Measurements from ENCODE around the gene THRB.

THRB gene

DNA sequence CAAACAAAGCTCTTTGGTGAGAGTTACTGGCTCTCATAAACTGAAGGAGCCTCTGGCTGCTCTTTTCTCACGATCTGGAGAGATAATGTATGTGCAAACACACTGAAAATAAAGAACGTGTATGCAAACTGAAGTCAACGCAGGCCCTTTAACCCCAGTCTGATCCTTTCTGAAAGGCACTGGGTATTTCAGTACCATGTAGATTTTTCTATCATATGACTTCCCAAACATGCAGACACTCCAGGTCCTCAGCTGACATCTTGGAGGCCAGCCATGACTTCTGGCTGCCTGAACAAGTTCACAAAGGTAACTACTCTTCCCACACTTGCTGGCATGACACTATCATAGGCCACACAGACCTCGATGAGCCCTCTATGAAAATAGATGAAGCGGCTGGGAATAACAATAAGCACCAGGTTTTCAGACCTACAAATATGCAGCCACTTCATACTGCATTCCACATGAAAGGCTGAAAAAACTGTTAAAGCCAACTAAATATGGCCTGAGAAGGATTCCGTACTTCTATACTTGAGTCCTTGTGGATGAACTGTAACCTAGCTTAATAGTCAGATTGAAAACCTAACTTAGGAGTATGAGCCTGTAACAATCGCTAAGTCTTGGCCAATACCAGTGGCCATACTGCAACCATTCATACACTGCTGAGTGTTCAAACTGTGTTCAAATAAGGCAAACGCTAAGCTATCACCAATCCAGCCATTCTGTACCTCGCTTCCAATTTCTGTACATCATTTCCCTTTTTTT lies 121.3 kb downstream of the THRB start:
- Mint-ChIP-seq H3K4me1 (ENCODE audit: low read depth) (peaks cover 5% of the 10 kb centered on the region), H3K9me3 (no peaks in the 10 kb centered on the region), H3K27ac (no peak overlapping the region), H3K27me3 (no peaks in the 10 kb centered on the region), H3K36me3 (ENCODE audit: low read depth) (no peaks in the 10 kb centered on the region), H3K4me3 (no peak overlapping the region)
- intact Hi-C loops (cut with micrococcal nuclease): no loop called here

GRCh38 chr3:24372559-24373197 lies 122.0 kb downstream of the THRB start:
- intact Hi-C loops (cut with micrococcal nuclease): no loop called here

GRCh38 chr3:24370352-24371090 lies 124.1 kb downstream of the THRB start:
- Mint-ChIP-seq H3K4me3 (no peak overlapping the region), H3K36me3 (ENCODE audit: low read depth) (no peaks in the 10 kb centered on the region), H3K27ac (no peak overlapping the region), H3K27me3 (no peaks in the 10 kb centered on the region), H3K9me3 (no peaks in the 10 kb centered on the region), H3K4me1 (ENCODE audit: low read depth) (no peaks in the 10 kb centered on the region)
- intact Hi-C loops (cut with micrococcal nuclease): no loop called here

More at GRCh38 chr3:24372559-24373197, 122.0 kb downstream of the THRB start:
- Mint-ChIP-seq H3K4me1 (ENCODE audit: low read depth) (peaks cover 5% of the 10 kb centered on the region), H3K9me3 (no peaks in the 10 kb centered on the region), H3K27ac (no peak overlapping the region), H3K4me3 (no peak overlapping the region), H3K27me3 (no peaks in the 10 kb centered on the region), H3K36me3 (ENCODE audit: low read depth) (no peaks in the 10 kb centered on the region)

GRCh38 chr3:24368605-24369004 lies 126.0 kb downstream of the THRB start:
- H3K4me3 Mint-ChIP-seq: no peak overlapping the region
- intact Hi-C loops (cut with micrococcal nuclease): no loop called here
- H3K27ac Mint-ChIP-seq: no peak overlapping the region
- H3K36me3 Mint-ChIP-seq (ENCODE audit: low read depth): no peaks in the 10 kb centered on the region
- no peaks in the 10 kb centered on the region for H3K4me1 Mint-ChIP-seq (ENCODE audit: low read depth)
- H3K9me3 Mint-ChIP-seq: no peaks in the 10 kb centered on the region
- H3K27me3 Mint-ChIP-seq: no peaks in the 10 kb centered on the region

DNA sequence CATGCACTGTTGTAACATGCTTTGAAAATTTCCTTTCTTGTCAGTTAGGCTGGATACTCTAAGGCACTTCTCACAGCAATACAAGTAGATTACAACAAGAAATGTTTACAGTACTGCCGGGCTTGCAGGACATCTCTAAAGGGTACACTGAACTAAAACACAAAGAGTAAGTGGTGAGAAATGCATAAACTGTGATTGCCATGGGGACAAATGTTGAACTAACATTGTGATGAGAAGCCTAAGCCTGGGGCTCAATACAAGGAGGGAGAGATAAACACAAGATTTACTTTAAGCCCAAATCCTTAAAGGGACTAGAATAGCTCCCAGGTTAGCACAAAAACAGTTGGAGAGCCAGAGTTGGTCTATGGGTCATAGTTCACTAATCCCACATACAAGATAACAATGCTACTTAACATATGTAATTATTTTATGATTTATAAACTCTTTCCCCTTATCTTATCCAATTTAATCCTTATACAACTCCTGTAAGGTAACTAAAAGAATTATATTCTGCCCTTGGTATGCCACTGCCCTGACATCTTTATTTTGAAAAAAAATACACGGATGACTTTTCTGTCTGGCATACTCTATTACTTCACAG lies 126.9 kb downstream of the THRB start:
- intact Hi-C loops (cut with micrococcal nuclease): no loop called here
- H3K4me3 Mint-ChIP-seq: no peak overlapping the region
- no peak overlapping the region for H3K27ac Mint-ChIP-seq
- H3K9me3 Mint-ChIP-seq: no peaks in the 10 kb centered on the region
- no peaks in the 10 kb centered on the region for H3K27me3 Mint-ChIP-seq
- no peaks in the 10 kb centered on the region for H3K36me3 Mint-ChIP-seq (ENCODE audit: low read depth)
- H3K4me1 Mint-ChIP-seq (ENCODE audit: low read depth): no peaks in the 10 kb centered on the region

GRCh38 chr3:24367216-24367615 lies 127.4 kb downstream of the THRB start:
- Mint-ChIP-seq H3K27ac (no peak overlapping the region), H3K27me3 (no peaks in the 10 kb centered on the region), H3K4me1 (ENCODE audit: low read depth) (no peaks in the 10 kb centered on the region), H3K36me3 (ENCODE audit: low read depth) (no peaks in the 10 kb centered on the region), H3K9me3 (no peaks in the 10 kb centered on the region), H3K4me3 (no peak overlapping the region)
- intact Hi-C loops (cut with micrococcal nuclease): no loop called here

DNA sequence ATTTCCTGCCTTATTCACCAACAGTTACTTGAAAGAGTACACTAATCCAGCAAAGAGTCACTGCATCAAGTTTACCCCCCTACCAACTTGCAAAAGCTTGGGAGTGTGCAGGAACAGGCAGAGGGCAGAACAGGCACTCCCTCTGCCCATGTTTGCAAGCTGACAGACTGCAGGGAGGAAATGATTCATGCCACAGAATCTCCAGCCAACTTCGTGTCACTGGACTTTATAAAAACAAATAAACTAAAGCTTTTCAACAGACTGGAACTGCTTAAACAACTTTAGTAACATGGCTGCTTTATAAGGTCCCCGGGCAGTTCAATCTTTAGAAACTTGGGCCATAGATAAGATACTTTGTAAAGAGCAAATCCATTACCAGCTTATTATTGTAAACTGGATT lies 129.5 kb downstream of the THRB start:
- Mint-ChIP-seq H3K27me3 (no peaks in the 10 kb centered on the region), H3K27ac (no peak overlapping the region), H3K36me3 (ENCODE audit: low read depth) (no peaks in the 10 kb centered on the region), H3K4me3 (no peak overlapping the region), H3K9me3 (no peaks in the 10 kb centered on the region), H3K4me1 (ENCODE audit: low read depth) (no peaks in the 10 kb centered on the region)
- intact Hi-C loops (cut with micrococcal nuclease): no loop called here

DNA sequence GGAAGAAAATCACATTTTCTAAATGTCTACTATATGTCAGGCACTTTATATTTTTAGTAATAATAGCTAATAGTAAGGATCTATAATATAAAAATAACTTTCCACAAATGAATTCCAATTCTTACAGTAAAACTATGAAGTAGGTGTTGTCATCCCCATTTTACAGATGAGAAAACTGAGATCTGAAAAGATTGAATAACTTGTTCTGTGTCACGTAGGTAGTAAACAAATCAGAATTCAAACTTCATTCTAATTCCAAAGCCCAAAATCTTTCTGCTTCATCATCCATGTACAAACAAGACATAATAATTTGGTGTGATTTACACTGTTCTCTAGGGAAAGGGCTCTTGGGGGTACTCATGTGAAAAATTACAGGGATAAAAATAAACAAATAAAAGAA lies 130.3 kb downstream of the THRB start:
- H3K27ac Mint-ChIP-seq: no peak overlapping the region
- no peaks in the 10 kb centered on the region for H3K27me3 Mint-ChIP-seq
- H3K9me3 Mint-ChIP-seq: no peaks in the 10 kb centered on the region
- intact Hi-C loops (cut with micrococcal nuclease): no loop called here
- H3K4me3 Mint-ChIP-seq: no peak overlapping the region
- no peaks in the 10 kb centered on the region for H3K4me1 Mint-ChIP-seq (ENCODE audit: low read depth)
- H3K36me3 Mint-ChIP-seq (ENCODE audit: low read depth): no peaks in the 10 kb centered on the region

GRCh38 chr3:24363242-24363641 lies 131.4 kb downstream of the THRB start:
- no peak overlapping the region for H3K4me3 Mint-ChIP-seq
- no peaks in the 10 kb centered on the region for H3K36me3 Mint-ChIP-seq (ENCODE audit: low read depth)
- H3K27me3 Mint-ChIP-seq: no peaks in the 10 kb centered on the region
- H3K4me1 Mint-ChIP-seq (ENCODE audit: low read depth): no peaks in the 10 kb centered on the region
- intact Hi-C loops (cut with micrococcal nuclease): no loop called here
- H3K9me3 Mint-ChIP-seq: no peaks in the 10 kb centered on the region
- no peak overlapping the region for H3K27ac Mint-ChIP-seq

GRCh38 chr3:24361623-24362022 lies 133.0 kb downstream of the THRB start:
- intact Hi-C loops (cut with micrococcal nuclease): no loop called here
- no peaks in the 10 kb centered on the region for H3K4me1 Mint-ChIP-seq (ENCODE audit: low read depth)

DNA sequence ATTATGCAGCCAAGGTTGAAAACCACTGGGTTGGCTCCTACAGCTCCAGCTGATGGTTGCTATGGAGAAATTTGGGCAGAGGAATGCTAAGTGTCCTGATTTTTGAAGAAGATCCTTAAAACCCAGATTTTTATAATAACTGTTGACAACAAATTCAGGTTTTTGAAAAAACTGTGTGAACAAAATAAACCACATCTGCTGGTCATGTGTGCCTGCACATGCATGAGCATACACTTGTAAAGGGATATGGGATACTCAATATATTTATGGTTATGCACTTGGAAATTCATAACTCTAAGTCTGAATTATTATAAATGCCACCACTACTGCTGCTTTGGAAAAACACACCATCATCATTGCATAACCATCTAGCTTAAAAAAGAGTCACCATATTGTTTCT lies 133.7 kb downstream of the THRB start:
- Mint-ChIP-seq H3K9me3 (no peaks in the 10 kb centered on the region), H3K4me1 (ENCODE audit: low read depth) (no peaks in the 10 kb centered on the region), H3K36me3 (ENCODE audit: low read depth) (no peaks in the 10 kb centered on the region), H3K27me3 (no peaks in the 10 kb centered on the region), H3K27ac (no peak overlapping the region), H3K4me3 (no peak overlapping the region)
- intact Hi-C loops (cut with micrococcal nuclease): no loop called here

More at GRCh38 chr3:24361623-24362022, 133.0 kb downstream of the THRB start:
- H3K4me3 Mint-ChIP-seq: no peak overlapping the region
- H3K36me3 Mint-ChIP-seq (ENCODE audit: low read depth): no peaks in the 10 kb centered on the region
- H3K27ac Mint-ChIP-seq: no peak overlapping the region
- H3K9me3 Mint-ChIP-seq: no peaks in the 10 kb centered on the region
- no peaks in the 10 kb centered on the region for H3K27me3 Mint-ChIP-seq

- intact Hi-C loops (cut with micrococcal nuclease): no loop called here
- H3K27me3 Mint-ChIP-seq: no peaks in the 10 kb centered on the region
- no peak overlapping the region for H3K27ac Mint-ChIP-seq
- H3K9me3 Mint-ChIP-seq: no peaks in the 10 kb centered on the region
- no peak overlapping the region for H3K4me3 Mint-ChIP-seq
- no peaks in the 10 kb centered on the region for H3K4me1 Mint-ChIP-seq (ENCODE audit: low read depth)
- H3K36me3 Mint-ChIP-seq (ENCODE audit: low read depth): no peaks in the 10 kb centered on the region
Measured at GRCh38 chr3:24359645-24360462, 134.8 kb downstream of the THRB start.

DNA sequence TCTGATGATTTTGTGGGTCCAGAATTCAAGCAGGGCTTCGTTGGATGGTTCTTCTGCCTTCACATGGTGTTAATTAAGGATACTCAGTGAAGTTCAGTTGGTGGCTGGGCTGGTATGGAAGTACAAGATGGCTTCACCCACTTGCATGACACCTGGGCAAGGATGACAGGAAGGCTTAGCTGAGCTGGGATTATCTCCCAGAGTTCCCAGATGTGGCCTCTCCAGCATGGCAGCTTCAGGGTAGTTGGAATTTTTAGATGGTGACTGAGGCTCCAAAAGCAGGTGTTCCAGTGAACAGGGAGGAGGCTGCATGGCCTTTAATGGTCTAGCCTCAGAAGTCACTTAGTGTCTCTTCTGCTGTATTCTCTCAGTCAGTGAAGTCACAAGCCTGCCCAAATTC lies 135.5 kb downstream of the THRB start:
- intact Hi-C loops (cut with micrococcal nuclease): no loop called here
- H3K4me3 Mint-ChIP-seq: no peak overlapping the region
- no peaks in the 10 kb centered on the region for H3K36me3 Mint-ChIP-seq (ENCODE audit: low read depth)
- H3K27ac Mint-ChIP-seq: no peak overlapping the region
- H3K9me3 Mint-ChIP-seq: no peaks in the 10 kb centered on the region
- H3K4me1 Mint-ChIP-seq (ENCODE audit: low read depth): no peaks in the 10 kb centered on the region
- H3K27me3 Mint-ChIP-seq: no peaks in the 10 kb centered on the region

Measured in dendritic cell treated with granulocyte-macrophage colony-stimulating factor and Interleukin-4, amounts not matched to agents 40 ng/mL and 50 ng/mL, for 4 days (primary cell).